H9 (cell line): ENCODE measurements around the gene RAI1. TPM values are rescaled to one million over a fixed set of nuclear protein-coding genes. Genes with fewer than 3 reads are reported as not detected.
A peak's percentile ranks its signal among the peaks of the same experiment; 100 is the strongest.

Experiments used
- DNase-seq: peaks from one replicate; pipeline ENCODE4 v3.0.0-alpha.2; 2017
- H2AFZ ChIP-seq: one replicate; pipeline ENCODE4 v1.6.1; 2013; ENCODE audit warnings: mild to moderate bottlenecking, low read length, control low read depth, moderate library complexity
- H2AK5ac ChIP-seq: 2 replicates; pipeline ENCODE4 v1.6.1; 2013; ENCODE audit warnings: low read length, control low read depth, mixed read lengths; ENCODE audit not compliant: insufficient read length
- H2BK120ac ChIP-seq: one replicate; pipeline ENCODE4 v1.6.1; 2013; ENCODE audit warnings: low read depth, mild to moderate bottlenecking, low read length, control low read depth, inconsistent platforms; ENCODE audit not compliant: poor library complexity, severe bottlenecking
- H2BK12ac ChIP-seq: 2 replicates; pipeline ENCODE4 v1.6.1; 2013; ENCODE audit warnings: low read length, control low read depth, mixed read lengths, low read depth; ENCODE audit not compliant: insufficient read length
- H2BK15ac ChIP-seq: 2 replicates; pipeline ENCODE4 v1.6.1; 2013; ENCODE audit warnings: low read depth, low read length, control low read depth
- H2BK20ac ChIP-seq: one replicate; pipeline ENCODE4 v1.6.1; 2013; ENCODE audit warnings: low read depth, mild to moderate bottlenecking, low read length, control low read depth, inconsistent platforms; ENCODE audit not compliant: poor library complexity, severe bottlenecking
- H2BK5ac ChIP-seq: 2 replicates; pipeline ENCODE4 v1.6.1; 2013; ENCODE audit warnings: low read length, control low read depth, mixed read lengths; ENCODE audit not compliant: insufficient read length
- H3K14ac ChIP-seq: 2 replicates; pipeline ENCODE4 v1.6.1; 2013; ENCODE audit warnings: low read length, control low read depth; ENCODE audit not compliant: insufficient read depth
- H3K18ac ChIP-seq: 2 replicates; pipeline ENCODE4 v1.6.1; 2013; ENCODE audit warnings: low read depth, mild to moderate bottlenecking, mixed read lengths, low read length, control low read depth; ENCODE audit not compliant: insufficient read length
- H3K23ac ChIP-seq: 2 replicates; pipeline ENCODE4 v1.6.1; 2013; ENCODE audit warnings: low read length, control low read depth, mixed read lengths, low read depth; ENCODE audit not compliant: insufficient read length
- H3K23me2 ChIP-seq: 2 replicates; pipeline ENCODE4 v1.6.1; 2013; ENCODE audit warnings: low read depth, mild to moderate bottlenecking, mixed read lengths, low read length, control low read depth; ENCODE audit not compliant: insufficient read length, poor library complexity, severe bottlenecking
- H3K27ac ChIP-seq: 2 replicates; pipeline ENCODE4 v1.5.1; 2013; ENCODE audit warnings: low read length, control low read depth, mixed read lengths, low read depth; ENCODE audit not compliant: insufficient read length
- H3K27me3 ChIP-seq: 2 replicates; pipeline ENCODE4 v1.6.1; 2013; ENCODE audit warnings: low read length, control low read depth, inconsistent platforms; ENCODE audit not compliant: insufficient read depth
- H3K4ac ChIP-seq: 2 replicates; pipeline ENCODE4 v1.6.1; 2013; ENCODE audit warnings: low read depth, mild to moderate bottlenecking, control low read depth, inconsistent platforms, low read length, moderate library complexity
- H3K4me1 ChIP-seq: 2 replicates; pipeline ENCODE4 v1.6.1; 2013; ENCODE audit warnings: low read length, control low read depth, inconsistent platforms; ENCODE audit not compliant: insufficient read depth
- H3K4me2 ChIP-seq: 2 replicates; pipeline ENCODE4 v1.6.1; 2013; ENCODE audit warnings: low read length, control low read depth, mixed read lengths; ENCODE audit not compliant: insufficient read length, insufficient read depth
- H3K56ac ChIP-seq: 2 replicates; pipeline ENCODE4 v1.6.1; 2013; ENCODE audit warnings: low read depth, mild to moderate bottlenecking, mixed read lengths, low read length, control low read depth; ENCODE audit not compliant: insufficient read length
- H3K79me1 ChIP-seq: 2 replicates; pipeline ENCODE4 v1.6.1; 2013; ENCODE audit warnings: low read depth, mild to moderate bottlenecking, moderate library complexity, low read length, control low read depth, inconsistent platforms; ENCODE audit not compliant: insufficient read depth, poor library complexity, severe bottlenecking
- H3K79me2 ChIP-seq: 2 replicates; pipeline ENCODE4 v1.6.1; 2013; ENCODE audit warnings: low read length, control low read depth, inconsistent platforms; ENCODE audit not compliant: insufficient read depth
- H3K9ac ChIP-seq: 2 replicates; pipeline ENCODE4 v1.6.1; 2013; ENCODE audit warnings: low read length, control low read depth, mixed read lengths; ENCODE audit not compliant: insufficient read length; ENCODE audit errors: extremely low read depth
- H3K9me3 ChIP-seq: one replicate; pipeline ENCODE4 v1.6.1; 2013; ENCODE audit warnings: low read depth, low read length, inconsistent platforms; ENCODE audit not compliant: control insufficient read depth
- H3T11ph ChIP-seq: one replicate; pipeline ENCODE4 v1.6.1; 2013; ENCODE audit warnings: mild to moderate bottlenecking, low read length, control low read depth, inconsistent platforms
- H4K20me1 ChIP-seq: one replicate; pipeline ENCODE4 v1.6.1; 2013; ENCODE audit not compliant: control insufficient read depth, insufficient read length, insufficient read depth
- H4K5ac ChIP-seq: 2 replicates; pipeline ENCODE4 v1.6.1; 2013; ENCODE audit warnings: low read depth, mild to moderate bottlenecking, mixed read lengths, low read length, control low read depth; ENCODE audit not compliant: insufficient read length
- H4K8ac ChIP-seq: replicated peaks from 2 replicates; pipeline ENCODE4 v1.6.1; 2013; ENCODE audit warnings: low read length, control low read depth, mixed read lengths, low read depth; ENCODE audit not compliant: insufficient read length
- H4K91ac ChIP-seq: 2 replicates; pipeline ENCODE4 v1.6.1; 2013; ENCODE audit warnings: low read depth, mild to moderate bottlenecking, moderate library complexity, mixed read lengths, low read length, control low read depth; ENCODE audit not compliant: insufficient read length
- H3K27ac Mint-ChIP-seq, 3 experiments: 2 replicates in 2 of 3; 3 replicates in 1 of 3; pipeline ENCODE4 v1.8.0; 2020 to 2021; ENCODE audit warnings: mixed read lengths in 3 of 3, mild to moderate bottlenecking in 1 of 3, moderate library complexity in 1 of 3
- H3K27me3 Mint-ChIP-seq: 2 replicates; pipeline ENCODE4 v1.8.0; 2021; ENCODE audit warnings: low read depth, mild to moderate bottlenecking, moderate library complexity, mixed read lengths
- H3K36me3 Mint-ChIP-seq, 3 experiments: 2 replicates in 2 of 3; 3 replicates in 1 of 3; pipeline ENCODE4 v1.8.0; 2020 to 2021; ENCODE audit warnings: low read depth in 3 of 3, mixed read lengths in 3 of 3; ENCODE audit not compliant: insufficient read depth in 1 of 3
- H3K4me1 Mint-ChIP-seq, 2 experiments: 2 replicates each; pipeline ENCODE4 v1.8.0; 2020; ENCODE audit warnings: mixed read lengths in 2 of 2
- H3K4me3 Mint-ChIP-seq, 2 experiments: 2 replicates in 1 of 2; 3 replicates in 1 of 2; pipeline ENCODE4 v1.8.0; 2020 to 2021; ENCODE audit warnings: mild to moderate bottlenecking in 2 of 2, mixed read lengths in 2 of 2, moderate library complexity in 1 of 2
- H3K9me3 Mint-ChIP-seq, 2 experiments: 2 replicates in 1 of 2; 3 replicates in 1 of 2; pipeline ENCODE4 v1.8.0; 2020; ENCODE audit warnings: mild to moderate bottlenecking in 2 of 2, mixed read lengths in 2 of 2, moderate library complexity in 1 of 2
- WGBS: extraction: QIAGEN DNeasy Blood & Tissue Kit; methylation state at CpG from one replicate; pipeline ENCODE4 v1.1.7; 2013; ENCODE audit warnings: missing lambda C conversion rate, low lambda C conversion rate, mixed read lengths; ENCODE audit not compliant: insufficient read length; ENCODE audit errors: extremely low coverage; 5-methylcytosine and 5-hydroxymethylcytosine counted together
- total RNA-seq: library from RNA; stranded (reverse); gene quantifications from 2 replicates; pipeline ENCODE4 v1.2.1, GENCODE V29; 2021
- TF ChIP-seq, protein P1 (sequence below): fragments of 200-600 bp; sonication (generic); conservative IDR thresholded peaks from 3 replicates; pipeline ENCODE4 v1.8.0; 2021; ENCODE audit warnings: antibody characterized with exemption, mild to moderate bottlenecking

RAI1 gene
- total RNA-seq, 1 experiment from 2014 or later = 1.5 TPM

DNA sequence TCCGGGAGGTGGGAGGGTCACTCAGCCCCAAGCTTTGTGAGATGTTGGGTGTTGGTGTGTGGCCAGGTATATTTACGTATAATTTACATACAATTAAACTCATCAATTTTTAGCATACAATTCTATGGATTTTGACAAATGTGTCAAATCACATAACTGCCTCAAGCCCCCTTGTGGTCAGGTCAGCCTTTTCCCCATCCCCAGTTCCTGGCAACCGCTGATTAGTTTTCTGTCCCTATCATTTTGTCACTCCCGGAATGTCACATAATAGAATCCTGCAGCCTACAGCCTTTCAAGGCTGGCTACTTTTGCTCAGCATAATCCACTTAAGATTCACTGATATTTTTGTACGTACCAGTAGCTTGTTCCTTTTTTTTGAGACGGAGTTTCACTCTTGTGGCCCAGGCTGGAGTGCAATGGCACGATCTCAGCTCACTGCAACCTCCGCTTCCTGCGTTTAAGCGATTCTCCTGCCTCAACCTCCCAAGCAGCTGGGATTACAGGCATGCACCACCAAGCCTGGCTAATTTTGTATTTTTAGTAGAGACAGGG lies 19.3 kb upstream of the RAI1 start:
- Histone ChIP-seq H3K56ac (no peak overlapping the region), H3K23me2 (no peaks in the 10 kb centered on the region), H3K27me3 (no peaks in the 10 kb centered on the region), H2BK15ac (no peak overlapping the region), H4K91ac (no peak overlapping the region), H3K23ac (no peak overlapping the region), H3K27ac (no peak overlapping the region), H2AK5ac (no peak overlapping the region), H2AFZ (no peak overlapping the region), H3K9ac (no peak overlapping the region), H2BK12ac (no peak overlapping the region), H3K4me2 (no peak overlapping the region), H4K8ac (no peak overlapping the region), H3T11ph (no peak overlapping the region), H3K18ac (no peak overlapping the region), H2BK5ac (no peak overlapping the region), H3K14ac (no peak overlapping the region), H3K79me2 (no peaks in the 10 kb centered on the region), H3K4ac (no peak overlapping the region), H3K9me3 (no peaks in the 10 kb centered on the region), H3K79me1 (no peaks in the 10 kb centered on the region), H2BK20ac (no peak overlapping the region), H4K20me1 (no peaks in the 10 kb centered on the region), H3K4me1 (no peaks in the 10 kb centered on the region), H4K5ac (no peak overlapping the region), H2BK120ac (no peak overlapping the region)
- H3K27me3 Mint-ChIP-seq = peaks cover 45% of the 10 kb centered on the region
- H3K4me1 Mint-ChIP-seq = peaks cover 5 to 10% of the 10 kb centered on the region in 2 experiments
- H3K9me3 Mint-ChIP-seq = peaks cover 22 to 26% of the 10 kb centered on the region in 2 experiments
- H3K36me3 Mint-ChIP-seq = peaks cover 0 to 10% (median 9%) of the 10 kb centered on the region in 3 experiments; a peak in 5 of 7 replicates
- TF ChIP-seq, protein P1, sequence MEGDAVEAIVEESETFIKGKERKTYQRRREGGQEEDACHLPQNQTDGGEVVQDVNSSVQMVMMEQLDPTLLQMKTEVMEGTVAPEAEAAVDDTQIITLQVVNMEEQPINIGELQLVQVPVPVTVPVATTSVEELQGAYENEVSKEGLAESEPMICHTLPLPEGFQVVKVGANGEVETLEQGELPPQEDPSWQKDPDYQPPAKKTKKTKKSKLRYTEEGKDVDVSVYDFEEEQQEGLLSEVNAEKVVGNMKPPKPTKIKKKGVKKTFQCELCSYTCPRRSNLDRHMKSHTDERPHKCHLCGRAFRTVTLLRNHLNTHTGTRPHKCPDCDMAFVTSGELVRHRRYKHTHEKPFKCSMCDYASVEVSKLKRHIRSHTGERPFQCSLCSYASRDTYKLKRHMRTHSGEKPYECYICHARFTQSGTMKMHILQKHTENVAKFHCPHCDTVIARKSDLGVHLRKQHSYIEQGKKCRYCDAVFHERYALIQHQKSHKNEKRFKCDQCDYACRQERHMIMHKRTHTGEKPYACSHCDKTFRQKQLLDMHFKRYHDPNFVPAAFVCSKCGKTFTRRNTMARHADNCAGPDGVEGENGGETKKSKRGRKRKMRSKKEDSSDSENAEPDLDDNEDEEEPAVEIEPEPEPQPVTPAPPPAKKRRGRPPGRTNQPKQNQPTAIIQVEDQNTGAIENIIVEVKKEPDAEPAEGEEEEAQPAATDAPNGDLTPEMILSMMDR = peak; percentile 69
- 0 out of 7 replicates have a peak overlapping the region, but pooled peaks of 1 of the 3 experiments have one; percentile 47 for H3K27ac Mint-ChIP-seq
- no peak for DNase-seq
- no peak overlapping the region for H3K4me3 Mint-ChIP-seq
- no CpG with 5 or more reads among the region's 10 CpGs for WGBS
